Epidermal melanocyte (primary cell): ENCODE results near the gene AQP7.
"Not testable (repeated sequence)": the region's sequence is repeated elsewhere in the genome, so short reads cannot be mapped to it uniquely, and the experiment has no call there.

Source experiments
- DNase-seq: peaks from one replicate; pipeline ENCODE4 v3.0.0; 2011; ENCODE audit warnings: low spot score; ENCODE audit not compliant: insufficient read length

AQP7 gene

DNA sequence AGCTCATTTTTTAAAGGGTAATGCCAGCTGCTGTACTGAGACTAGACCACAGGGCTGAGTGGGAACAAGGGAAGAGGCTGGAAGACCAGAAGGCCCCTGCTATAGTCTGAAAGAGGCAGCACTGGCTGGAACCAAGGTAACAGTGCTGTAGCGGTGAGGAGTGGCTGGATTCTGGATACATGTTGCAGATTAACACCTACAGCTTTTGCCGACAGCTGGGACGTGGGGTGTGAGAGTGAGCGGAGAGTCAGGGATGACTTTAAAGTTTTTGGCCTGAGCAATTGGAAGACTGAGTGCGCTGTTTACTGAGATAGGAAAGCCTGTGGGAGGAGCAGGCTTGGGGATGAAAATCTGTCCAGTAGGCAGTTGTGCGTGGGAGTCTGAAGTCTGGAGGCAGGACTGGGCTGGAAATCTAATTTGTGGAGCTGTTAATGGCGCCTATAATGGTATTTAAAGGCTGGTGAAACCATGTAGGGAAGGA is 26.5 kb downstream of the AQP7 start:
- DNase-seq: no peak

DNA sequence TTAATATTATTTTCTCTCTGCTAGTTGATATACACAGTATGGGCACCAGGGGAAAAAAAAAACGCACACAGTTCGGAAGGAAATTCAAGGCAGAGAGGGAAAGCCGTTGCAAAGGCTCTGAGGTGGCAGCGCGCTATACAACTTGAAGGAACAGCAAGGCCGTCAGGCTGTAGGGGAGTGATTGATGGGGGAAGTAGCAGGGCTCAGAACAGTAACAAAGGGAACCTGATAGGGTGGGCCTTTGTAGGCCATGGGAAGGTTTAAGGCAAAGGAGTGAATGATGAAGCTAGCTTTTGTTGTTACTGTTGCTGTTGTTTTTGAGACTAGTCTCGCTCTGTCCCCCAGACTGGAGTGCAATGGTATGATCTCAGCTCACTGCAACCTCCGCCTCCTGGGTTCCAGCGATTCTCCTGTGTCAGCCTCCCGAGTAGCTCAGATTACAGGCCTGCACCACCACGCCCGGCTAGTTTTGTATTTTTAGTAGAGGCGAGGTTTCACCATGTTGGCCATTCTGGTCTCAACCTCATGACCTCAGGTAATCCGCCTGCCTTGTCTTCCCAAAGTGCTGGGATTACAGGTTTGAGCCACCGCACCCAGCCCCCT is 27.0 kb downstream of the AQP7 start:
- no peak for DNase-seq

DNA sequence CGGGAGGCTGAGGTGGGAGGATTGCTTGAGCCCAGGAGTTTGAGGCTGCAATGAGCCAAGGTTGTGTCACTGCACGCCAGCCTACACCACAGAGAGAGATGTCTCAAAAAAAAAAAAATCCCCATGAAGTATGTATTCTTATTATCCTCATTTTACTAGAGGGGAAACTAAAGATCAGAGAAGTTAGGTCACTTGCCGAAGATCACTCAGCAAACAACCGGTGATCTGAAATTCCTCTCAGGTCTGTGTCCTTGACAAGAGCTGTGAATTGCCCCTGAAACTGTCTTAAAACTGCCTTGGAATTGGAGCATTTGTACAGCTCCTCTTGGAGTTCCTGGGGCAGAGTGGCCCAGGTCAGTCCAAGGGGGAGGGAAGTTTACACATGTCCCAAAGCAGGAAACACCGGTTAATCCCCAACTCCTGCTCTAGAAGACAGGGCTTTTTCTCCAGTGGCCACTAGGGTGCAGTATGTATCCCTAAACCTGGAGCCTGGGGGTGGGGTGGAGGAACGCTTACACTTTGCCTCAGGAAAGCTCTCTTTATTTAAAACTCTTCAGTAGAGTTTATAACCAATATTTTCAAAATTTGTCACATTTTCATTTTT is 27.6 kb downstream of the AQP7 start:
- DNase-seq: peak; percentile 77

DNA sequence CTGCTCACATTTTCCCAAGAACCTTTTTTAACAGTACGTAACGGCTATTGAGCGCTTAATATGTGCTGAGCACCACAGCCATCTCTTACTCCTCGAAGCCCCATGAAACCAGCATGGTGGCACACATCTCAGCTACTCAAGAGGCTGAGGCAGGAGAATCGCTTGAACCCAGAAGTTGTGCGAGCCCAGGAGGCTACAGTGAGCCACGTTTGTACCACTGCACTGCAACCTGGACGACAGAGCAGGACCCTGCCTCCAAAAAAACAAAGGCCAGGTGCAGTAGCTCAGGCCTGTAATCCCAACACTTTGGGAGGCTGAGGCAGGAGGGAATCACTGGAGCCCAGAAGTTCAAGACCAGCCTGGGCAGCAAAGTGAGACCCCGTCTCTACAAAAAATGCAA is 28.2 kb downstream of the AQP7 start:
- no peak for DNase-seq

DNA sequence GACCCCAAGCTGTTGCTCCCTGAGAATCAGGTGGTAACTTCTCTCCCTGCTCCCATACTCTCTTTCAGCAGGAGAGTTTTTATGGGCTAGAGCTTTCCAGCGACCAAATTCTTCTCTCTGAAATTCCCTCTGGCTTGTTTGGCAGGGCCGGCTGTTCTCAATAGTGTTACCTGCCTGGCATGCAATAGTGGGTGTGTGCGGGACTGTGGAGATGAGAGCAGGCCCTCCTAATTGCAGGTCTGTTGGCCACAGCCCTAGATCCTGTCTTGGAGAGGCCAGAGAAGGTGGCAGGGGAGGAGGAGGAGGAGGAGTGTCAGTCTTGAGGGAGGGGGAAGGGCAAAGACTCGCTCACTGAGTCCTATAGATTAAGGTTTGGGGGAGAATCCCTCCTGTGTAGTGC is 29.5 kb downstream of the AQP7 start:
- DNase-seq: no peak

DNA sequence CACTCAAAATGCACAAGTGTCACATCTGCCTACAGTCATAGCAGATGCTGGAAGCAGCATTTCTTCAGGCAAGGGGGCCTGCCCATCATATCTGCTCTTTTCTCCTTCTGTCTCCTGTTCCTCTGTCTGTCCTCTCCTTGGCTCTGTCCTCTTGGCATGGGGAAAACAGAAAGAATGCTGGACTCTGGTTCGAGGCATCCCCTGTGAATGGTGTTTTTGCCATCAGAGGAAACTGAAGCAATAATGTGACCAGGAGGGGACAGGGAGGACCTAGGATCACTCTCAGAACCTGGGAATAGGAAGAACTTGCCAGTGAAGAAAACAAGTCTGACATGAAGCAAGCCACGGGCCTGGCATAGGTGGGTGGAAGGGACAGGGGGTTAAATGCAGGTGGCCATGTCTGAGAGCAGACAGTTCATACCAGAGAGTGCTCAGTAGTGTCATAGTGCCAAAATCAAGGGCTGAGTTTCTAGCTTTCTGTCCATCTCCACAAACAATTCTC is 35.3 kb downstream of the AQP7 start:
- DNase-seq: no peak

DNA sequence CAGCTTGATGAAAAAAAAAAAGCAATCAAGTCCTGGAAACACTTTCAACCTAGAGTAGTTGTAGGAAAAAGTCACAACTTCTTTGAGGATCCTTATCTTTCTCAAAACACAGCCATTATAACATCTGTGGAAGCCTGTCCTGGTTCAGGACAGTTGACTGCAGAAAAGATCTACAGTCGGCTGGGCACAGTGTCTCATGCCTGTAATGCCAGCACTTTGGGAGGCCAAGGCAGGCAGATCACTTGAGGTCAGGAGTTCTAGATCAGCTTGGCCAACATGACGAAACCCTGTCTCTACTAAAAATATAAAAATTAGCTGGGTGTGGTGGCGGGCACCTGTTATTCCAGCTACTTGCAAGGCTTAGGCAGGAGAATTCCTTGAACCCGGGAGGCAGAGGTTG is 37.6 kb downstream of the AQP7 start:
- DNase-seq: not testable (repeated sequence)

DNA sequence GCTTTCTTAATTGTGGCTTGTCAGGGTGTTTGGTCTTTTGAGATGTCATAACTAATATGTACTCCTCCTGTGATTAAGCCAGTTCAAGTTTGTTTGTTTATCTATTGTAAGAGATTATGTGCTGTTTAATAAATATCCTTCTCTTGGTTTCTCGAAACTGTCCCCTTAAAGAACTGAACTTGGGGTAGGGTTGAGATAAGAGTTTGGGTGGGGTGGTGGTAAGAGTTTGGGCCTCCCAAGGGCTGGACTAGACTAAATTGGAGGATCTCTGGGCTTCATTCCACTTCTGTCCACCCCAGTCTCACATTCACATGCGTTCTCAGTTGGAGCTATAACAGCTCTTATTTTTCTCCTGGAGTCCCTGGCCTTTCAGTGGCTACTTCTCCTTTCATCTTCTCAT is 38.2 kb downstream of the AQP7 start:
- no peak for DNase-seq

DNA sequence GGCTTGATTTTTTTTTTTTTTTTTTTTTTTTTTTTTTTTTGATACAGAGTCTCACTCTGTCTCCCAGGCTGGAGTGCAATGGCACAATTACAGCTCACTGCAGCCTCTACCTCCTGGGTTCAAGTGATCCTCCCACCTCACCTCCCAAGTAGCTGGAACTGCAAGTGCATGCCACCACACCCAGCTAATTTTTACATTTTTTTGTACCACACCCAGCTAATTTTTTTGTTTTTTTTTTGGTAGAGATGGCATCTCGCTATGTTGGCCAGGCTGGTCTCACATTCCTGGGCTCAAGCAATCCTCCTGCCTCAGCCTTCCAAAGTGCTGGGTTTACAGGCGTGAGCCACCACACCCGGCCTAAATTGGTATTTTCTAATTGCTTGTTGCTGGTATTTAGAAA is 43.7 kb downstream of the AQP7 start:
- DNase-seq: not testable (repeated sequence)

DNA sequence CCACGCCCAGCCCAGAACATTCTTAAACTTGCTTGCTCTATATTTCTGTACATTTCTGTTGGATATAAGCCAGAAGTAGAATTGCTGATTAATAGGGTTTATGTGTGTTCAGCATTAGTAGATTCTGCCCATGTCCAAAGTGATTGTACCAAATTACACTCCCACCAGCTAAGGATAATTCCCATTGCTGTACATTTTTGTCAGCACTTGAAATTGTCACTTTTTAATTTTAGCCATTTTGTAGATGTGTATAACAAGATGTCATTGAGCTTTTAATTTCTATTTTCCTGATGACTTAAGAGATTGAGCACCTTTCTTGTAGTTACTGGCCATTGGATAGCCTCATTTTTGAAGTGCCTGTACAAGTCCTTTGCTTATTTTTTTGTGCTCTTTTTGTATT is 46.4 kb downstream of the AQP7 start:
- no peak for DNase-seq

DNA sequence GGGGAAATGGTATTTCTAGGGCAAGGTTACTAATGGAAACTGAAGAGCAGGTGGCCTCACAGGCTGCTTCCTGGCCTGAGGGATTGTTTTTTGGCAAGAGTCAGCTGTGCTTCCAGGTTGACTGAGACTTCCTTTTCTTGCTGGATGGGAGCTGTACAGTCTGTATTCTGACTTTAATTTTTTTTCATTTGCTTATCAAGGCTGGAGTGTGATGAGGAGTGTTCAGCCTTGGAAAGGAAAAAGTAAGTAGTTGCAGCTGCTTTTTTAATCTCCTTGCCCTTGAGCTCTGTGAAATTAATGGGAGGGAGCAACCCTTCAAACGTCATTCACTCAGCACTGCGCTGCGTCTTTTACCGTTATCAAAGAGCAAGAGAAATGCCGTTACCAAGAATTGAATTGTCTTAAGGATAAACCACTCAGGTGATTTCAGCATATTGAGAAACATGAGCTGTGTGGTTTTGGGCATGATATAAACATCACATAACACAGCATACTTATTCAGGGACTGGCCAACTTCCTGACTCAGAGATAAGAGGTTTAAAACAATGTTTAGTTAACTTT is 47.6 kb downstream of the AQP7 start:
- no peak for DNase-seq

DNA sequence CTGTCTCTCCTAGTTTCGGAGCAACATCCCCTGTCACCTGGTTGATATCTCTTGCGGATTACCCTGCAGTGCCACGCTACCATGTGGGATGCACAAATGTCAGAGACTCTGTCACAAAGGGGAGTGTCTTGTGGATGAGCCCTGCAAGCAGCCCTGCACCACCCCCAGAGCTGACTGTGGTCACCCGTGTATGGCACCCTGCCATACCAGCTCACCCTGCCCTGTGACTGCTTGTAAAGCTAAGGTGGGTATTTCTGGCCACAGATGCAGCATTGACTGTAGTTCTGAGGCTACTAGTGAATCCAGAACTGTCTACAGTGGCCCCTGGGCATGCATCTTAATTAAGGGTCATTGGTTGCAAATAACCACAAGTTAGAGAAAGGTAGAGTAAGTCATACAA is 50.8 kb downstream of the AQP7 start:
- no peak for DNase-seq

DNA sequence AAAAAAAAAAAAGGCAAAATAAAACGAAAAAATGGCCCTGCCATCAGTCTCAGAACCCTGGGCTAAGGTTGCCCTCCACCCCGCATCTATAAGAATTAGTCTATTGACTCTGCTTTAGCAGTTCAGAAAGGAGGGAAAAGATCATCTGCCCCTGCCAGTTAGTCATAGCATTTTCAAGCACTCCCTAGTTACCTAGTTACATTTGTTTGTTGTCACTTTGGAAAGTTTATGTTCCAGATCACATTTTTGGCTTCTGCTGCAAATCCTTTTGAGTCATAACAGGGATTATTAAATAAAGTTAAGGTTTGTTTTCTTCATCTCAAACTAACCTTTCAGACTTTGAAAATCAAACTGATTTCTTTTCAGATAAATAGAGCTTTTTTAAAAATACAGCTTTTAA is 52.1 kb downstream of the AQP7 start:
- no peak for DNase-seq

DNA sequence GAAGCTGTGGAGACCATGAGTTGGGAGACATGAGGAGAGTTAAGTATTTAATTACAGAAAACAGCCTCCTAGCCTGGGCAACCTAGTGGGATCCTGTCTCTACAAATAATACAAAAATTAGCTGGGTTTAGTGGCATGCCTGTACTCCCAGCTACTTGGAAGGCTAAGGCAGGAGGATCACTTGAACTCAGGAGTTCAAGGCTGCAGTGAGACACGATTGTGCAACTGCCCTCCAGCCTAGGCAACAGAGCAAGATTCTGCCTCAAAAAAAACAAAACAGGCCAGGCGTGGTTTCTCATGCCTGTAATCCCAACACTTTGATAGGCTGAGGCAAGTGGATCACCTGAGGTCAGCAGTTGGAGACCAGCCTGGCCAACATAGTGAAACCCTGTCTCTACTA is 52.6 kb downstream of the AQP7 start:
- DNase-seq: no peak

DNA sequence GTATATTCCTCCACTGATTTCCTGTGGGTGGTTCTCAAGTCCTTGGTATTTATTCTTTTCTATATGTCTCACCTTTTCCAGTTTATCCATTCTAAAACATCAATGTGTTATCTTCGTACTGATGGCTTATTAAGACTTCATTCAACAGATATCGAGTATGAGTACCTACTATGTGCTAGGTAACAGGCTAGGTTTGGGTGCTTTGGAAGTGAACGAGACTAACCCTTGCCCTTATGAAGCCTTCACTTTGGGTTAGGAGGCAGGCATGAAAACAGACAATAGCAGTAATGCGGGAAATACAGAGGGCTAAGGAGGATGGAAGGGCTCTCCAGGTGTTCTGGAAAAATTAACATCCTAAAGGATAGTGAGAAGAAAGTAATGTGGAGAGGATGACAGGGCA is 53.4 kb downstream of the AQP7 start:
- DNase-seq: no peak

DNA sequence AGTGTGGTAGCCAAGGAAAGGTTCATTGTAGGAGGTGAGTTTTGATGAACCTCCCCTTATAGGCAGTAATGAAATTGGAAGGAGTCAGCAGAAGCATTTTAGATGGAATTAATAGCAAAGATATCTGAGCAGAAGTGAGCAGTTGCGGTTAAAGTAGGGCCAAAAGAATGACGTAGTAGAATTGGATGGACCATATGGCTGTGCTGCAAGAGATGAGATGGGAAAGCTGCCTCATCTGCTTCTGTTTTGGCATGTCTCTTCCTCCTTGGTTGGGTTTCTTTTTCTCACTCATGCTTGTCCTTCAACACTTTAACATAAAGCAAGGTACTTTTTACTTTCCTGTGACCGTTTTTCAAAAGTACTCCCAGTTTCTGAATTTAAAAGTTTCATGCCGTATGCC is 55.8 kb downstream of the AQP7 start:
- no peak for DNase-seq

DNA sequence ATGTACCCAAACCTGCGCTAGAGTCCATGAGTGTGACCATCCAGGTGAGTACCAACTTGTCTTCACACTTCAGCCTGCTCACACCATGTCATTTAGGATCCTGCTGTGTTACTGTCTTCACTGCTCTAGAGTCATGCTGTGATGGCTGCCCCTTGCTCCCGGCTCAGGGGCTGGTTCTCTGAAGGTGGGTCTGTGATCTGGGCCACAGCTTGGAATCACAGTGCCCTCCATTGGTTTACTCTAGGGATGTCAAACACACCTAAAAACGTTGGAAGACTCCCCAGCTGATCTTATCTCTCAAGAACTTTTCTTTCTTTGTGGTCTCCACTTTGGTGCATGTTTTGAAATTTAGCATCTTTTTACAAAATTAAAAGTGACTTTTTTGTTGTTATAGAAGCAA is 58.2 kb downstream of the AQP7 start:
- no peak for DNase-seq

DNA sequence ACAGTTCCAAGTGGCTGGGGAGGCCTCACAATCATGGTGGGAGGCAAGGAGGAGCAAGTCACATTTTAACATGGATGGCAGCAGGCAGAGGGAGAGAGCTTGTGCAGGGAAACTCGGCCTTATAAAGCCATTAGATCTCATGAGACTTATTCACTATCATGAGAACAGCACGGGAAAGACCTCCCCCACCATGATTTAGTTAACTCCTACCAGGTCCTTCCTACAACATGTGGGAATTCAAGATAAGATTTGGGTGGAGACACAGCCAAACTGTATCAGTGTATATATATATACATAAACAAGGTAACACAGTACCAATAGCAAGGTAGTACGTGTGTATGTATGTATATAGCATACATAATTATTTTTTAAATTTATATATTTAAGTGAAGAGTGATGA is 61.2 kb downstream of the AQP7 start:
- no peak for DNase-seq

DNA sequence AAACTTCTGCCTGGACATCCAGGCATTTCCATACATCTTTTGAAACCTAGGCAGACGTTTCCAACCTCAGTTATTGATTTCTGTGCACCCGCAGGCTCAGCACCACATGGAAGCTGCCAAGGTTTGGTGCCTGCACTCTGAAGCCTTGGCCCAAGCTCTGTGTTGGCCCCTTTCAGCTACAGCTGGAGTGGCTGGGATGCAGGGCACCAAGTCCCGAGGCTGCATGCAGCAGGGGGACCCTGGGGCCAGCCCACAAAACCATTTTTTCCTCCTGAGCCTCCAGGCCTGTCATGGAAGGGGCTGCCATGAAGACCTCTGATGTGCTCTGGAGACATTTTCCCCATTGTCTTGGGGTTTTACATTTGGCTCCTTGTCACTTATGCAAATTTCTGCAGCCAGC is 62.2 kb downstream of the AQP7 start:
- DNase-seq: no peak
